Measurements from ENCODE around the gene RIBC2.

RIBC2 gene

GRCh38 chr22:45418056-45418769 lies 4.7 kb downstream of the RIBC2 start:
- Mint-ChIP-seq H3K27me3 (peaks cover 8 to 20% of the 10 kb centered on the region in 2 donors), H3K27ac (no peak overlapping the region), H3K9me3 (no peaks in the 10 kb centered on the region), H3K36me3 (no peaks in the 10 kb centered on the region), H3K4me1 (peaks cover 10 to 15% of the 10 kb centered on the region in 2 donors), H3K4me3 (no peak overlapping the region)
- ATAC-seq (replicated peaks) (no peak), DNase-seq (no peak)

GRCh38 chr22:45418770-45419138 lies 5.3 kb downstream of the RIBC2 start:
- DNase-seq (no peak), ATAC-seq (replicated peaks) (no peak)
- no peak overlapping the region for H3K4me3 Mint-ChIP-seq
- H3K27ac Mint-ChIP-seq: no peak overlapping the region
- H3K36me3 Mint-ChIP-seq: no peaks in the 10 kb centered on the region
- H3K4me1 Mint-ChIP-seq: peaks cover 8 to 12% of the 10 kb centered on the region in 2 donors
- H3K9me3 Mint-ChIP-seq: no peaks in the 10 kb centered on the region
- H3K27me3 Mint-ChIP-seq: peaks cover 3 to 18% of the 10 kb centered on the region in 2 donors

- no peak overlapping the region for H3K27ac Mint-ChIP-seq
- peaks cover 6 to 8% of the 10 kb centered on the region in 2 donors for H3K4me1 Mint-ChIP-seq
- H3K27me3 Mint-ChIP-seq: peaks cover 0 to 15% of the 10 kb centered on the region in 2 donors
- DNase-seq: no peak
- H3K4me3 Mint-ChIP-seq: no peak overlapping the region
- no peak for ATAC-seq (replicated peaks)
- H3K9me3 Mint-ChIP-seq: no peaks in the 10 kb centered on the region
- no peaks in the 10 kb centered on the region for H3K36me3 Mint-ChIP-seq
These were observed 6.5 kb downstream of the RIBC2 start for GRCh38 chr22:45420011-45420410.

- peak overlapping the region; percentile 38 for H3K27ac Mint-ChIP-seq
These were observed 7.0 kb downstream of the RIBC2 start for GRCh38 chr22:45420539-45420938.

GRCh38 chr22:45421349-45422055 lies 8.0 kb downstream of the RIBC2 start:
- H3K27ac Mint-ChIP-seq: peak overlapping the region; percentile 11

More at GRCh38 chr22:45420539-45420938, 7.0 kb downstream of the RIBC2 start:
- no peak for ATAC-seq (replicated peaks)
- Mint-ChIP-seq H3K4me3 (no peak overlapping the region), H3K27me3 (peaks cover 0 to 15% of the 10 kb centered on the region in 2 donors), H3K4me1 (peaks cover 6 to 8% of the 10 kb centered on the region in 2 donors), H3K36me3 (no peaks in the 10 kb centered on the region), H3K9me3 (no peaks in the 10 kb centered on the region)
- no peak for DNase-seq

GRCh38 chr22:45422237-45422983 lies 8.9 kb downstream of the RIBC2 start:
- peaks cover 0 to 23% of the 10 kb centered on the region in 2 donors for H3K27me3 Mint-ChIP-seq
- no peak overlapping the region for H3K4me3 Mint-ChIP-seq
- H3K27ac Mint-ChIP-seq: no peak overlapping the region
- ATAC-seq (replicated peaks) (peak in 1 of 2 donors; percentile 18), DNase-seq (no peak)
- H3K9me3 Mint-ChIP-seq: peaks cover 2 to 8% of the 10 kb centered on the region in 2 donors
- H3K36me3 Mint-ChIP-seq: peaks cover 4 to 5% of the 10 kb centered on the region in 2 donors
- H3K4me1 Mint-ChIP-seq: peaks cover 6 to 8% of the 10 kb centered on the region in 2 donors

More at GRCh38 chr22:45421349-45422055, 8.0 kb downstream of the RIBC2 start:
- Mint-ChIP-seq H3K4me1 (peaks cover 6 to 8% of the 10 kb centered on the region in 2 donors), H3K36me3 (peaks cover under 1 to 3% of the 10 kb centered on the region in 2 donors), H3K9me3 (peaks cover 0 to 4% of the 10 kb centered on the region in 2 donors), H3K4me3 (peak overlapping the region in 1 of 2 donors; percentile 1), H3K27me3 (peaks cover 0 to 19% of the 10 kb centered on the region in 2 donors)
- ATAC-seq (replicated peaks) (peak; percentile 57 to 62), DNase-seq (no peak)

- Mint-ChIP-seq H3K27ac (no peak overlapping the region), H3K9me3 (peaks cover 2 to 8% of the 10 kb centered on the region in 2 donors), H3K4me3 (no peak overlapping the region), H3K4me1 (peaks cover 12 to 16% of the 10 kb centered on the region in 2 donors), H3K36me3 (peaks cover 4 to 5% of the 10 kb centered on the region in 2 donors), H3K27me3 (peaks cover 4 to 30% of the 10 kb centered on the region in 2 donors)
- ATAC-seq (replicated peaks) (no peak), DNase-seq (no peak)
These were observed 10.0 kb downstream of the RIBC2 start for GRCh38 chr22:45423524-45423923.

- no peak overlapping the region for H3K4me3 Mint-ChIP-seq
- H3K4me1 Mint-ChIP-seq: peaks cover 18 to 24% of the 10 kb centered on the region in 2 donors
- H3K27me3 Mint-ChIP-seq: peaks cover 11 to 29% of the 10 kb centered on the region in 2 donors
- DNase-seq (no peak), ATAC-seq (replicated peaks) (no peak)
- peaks cover 2 to 8% of the 10 kb centered on the region in 2 donors for H3K9me3 Mint-ChIP-seq
- H3K27ac Mint-ChIP-seq: no peak overlapping the region
- H3K36me3 Mint-ChIP-seq: peaks cover 4 to 5% of the 10 kb centered on the region in 2 donors
These were observed 10.8 kb downstream of the RIBC2 start for GRCh38 chr22:45424241-45424731.

GRCh38 chr22:45425101-45425500 lies 11.6 kb downstream of the RIBC2 start:
- no peak overlapping the region for H3K4me3 Mint-ChIP-seq
- peaks cover 13 to 29% of the 10 kb centered on the region in 2 donors for H3K27me3 Mint-ChIP-seq
- peaks cover 22 to 29% of the 10 kb centered on the region in 2 donors for H3K4me1 Mint-ChIP-seq
- peaks cover 2 to 8% of the 10 kb centered on the region in 2 donors for H3K9me3 Mint-ChIP-seq
- no peak overlapping the region for H3K27ac Mint-ChIP-seq
- ATAC-seq (replicated peaks) (no peak), DNase-seq (no peak)
- H3K36me3 Mint-ChIP-seq: peaks cover 4 to 5% of the 10 kb centered on the region in 2 donors

GRCh38 chr22:45425531-45426265 lies 12.2 kb downstream of the RIBC2 start:
- ATAC-seq (replicated peaks): no peak
- peaks cover 4 to 5% of the 10 kb centered on the region in 2 donors for H3K36me3 Mint-ChIP-seq
- H3K9me3 Mint-ChIP-seq: peaks cover 2 to 8% of the 10 kb centered on the region in 2 donors
- no peak for DNase-seq
- H3K4me3 Mint-ChIP-seq: no peak overlapping the region
- peaks cover 13 to 24% of the 10 kb centered on the region in 2 donors for H3K27me3 Mint-ChIP-seq
- no peak overlapping the region for H3K27ac Mint-ChIP-seq
- peaks cover 22 to 29% of the 10 kb centered on the region in 2 donors for H3K4me1 Mint-ChIP-seq

- H3K4me1 Mint-ChIP-seq: peaks cover 22 to 29% of the 10 kb centered on the region in 2 donors
- H3K27ac Mint-ChIP-seq: no peak overlapping the region
- ATAC-seq (replicated peaks): no peak
- peaks cover 2 to 8% of the 10 kb centered on the region in 2 donors for H3K9me3 Mint-ChIP-seq
- H3K36me3 Mint-ChIP-seq: peaks cover 4 to 5% of the 10 kb centered on the region in 2 donors
- H3K4me3 Mint-ChIP-seq: no peak overlapping the region
- H3K27me3 Mint-ChIP-seq: peaks cover 13 to 23% of the 10 kb centered on the region in 2 donors
- no peak for DNase-seq
These were observed 12.9 kb downstream of the RIBC2 start for GRCh38 chr22:45426387-45426786.

- Mint-ChIP-seq H3K4me3 (no peak overlapping the region), H3K4me1 (peaks cover 19 to 21% of the 10 kb centered on the region in 2 donors), H3K36me3 (peaks cover 4 to 5% of the 10 kb centered on the region in 2 donors), H3K27me3 (peaks cover 13 to 23% of the 10 kb centered on the region in 2 donors), H3K9me3 (peaks cover 2 to 8% of the 10 kb centered on the region in 2 donors), H3K27ac (no peak overlapping the region)
- ATAC-seq (replicated peaks) (no peak), DNase-seq (no peak)
These were observed 13.6 kb downstream of the RIBC2 start for GRCh38 chr22:45427114-45427513.
